HUES64 (cell line): ENCODE results near the gene TAGLN3. TPM values are rescaled to one million over a fixed set of nuclear protein-coding genes. Genes with fewer than 3 reads are reported as not detected.
A peak's percentile ranks its signal among the peaks of the same experiment; 100 is the strongest.

Experiments
- H3K27ac ChIP-seq: 2 replicates; pipeline ENCODE4 v1.7.0; 2013; ENCODE audit warnings: low read depth, low read length, inconsistent platforms
- H3K27me3 ChIP-seq: 2 replicates; pipeline ENCODE4 v1.6.1; 2013; ENCODE audit warnings: mild to moderate bottlenecking, low read length; ENCODE audit not compliant: insufficient read depth
- H3K36me3 ChIP-seq: 2 replicates; pipeline ENCODE4 v1.6.1; 2013; ENCODE audit warnings: mild to moderate bottlenecking, low read length; ENCODE audit not compliant: insufficient read depth
- H3K4me1 ChIP-seq: 2 replicates; pipeline ENCODE4 v1.6.1; 2013; ENCODE audit warnings: mild to moderate bottlenecking, low read length, moderate library complexity; ENCODE audit not compliant: insufficient read depth
- H3K4me3 ChIP-seq: 2 replicates; pipeline ENCODE4 v1.5.1; 2013; ENCODE audit warnings: mild to moderate bottlenecking, low read length, moderate library complexity
- H3K9ac ChIP-seq: 2 replicates; pipeline ENCODE4 v1.6.1; 2013; ENCODE audit warnings: mild to moderate bottlenecking, low read depth, low read length
- H3K9me3 ChIP-seq: 2 replicates; pipeline ENCODE4 v1.6.1; 2013; ENCODE audit warnings: low read depth, low read length; ENCODE audit not compliant: insufficient read depth
- WGBS: fragments of 150-250, 120-280 bp; methylation state at CpG from one replicate; pipeline ENCODE4 v1.1.7; 2013; ENCODE audit warnings: missing lambda C conversion rate; 5-methylcytosine and 5-hydroxymethylcytosine counted together
- polyA plus RNA-seq, 2 experiments: library from polyadenylated mRNA; stranded (reverse); fragments of 50-300 nt; gene quantifications; one replicate each; pipeline ENCODE4 v1.2.3, GENCODE V29; 2013

Gene TAGLN3
- 14.5 TPM for polyA plus RNA-seq (2013, experiment 1 of 2)
- polyA plus RNA-seq (2013, experiment 2 of 2) = 31.1 TPM

GRCh38 chr3:111998636-111999483 is at the start of gene TAGLN3:
TAGLN3 (plus strand) TSS chr3:111998922; CDS start chr3:111999423, 501 bp downstream.
- Histone ChIP-seq H3K4me3 (peak within 1 kb of the TSS; percentile 78), H3K4me1 (peaks cover 30% of the 10 kb centered on the region), H3K27me3 (peaks cover 36% of the 10 kb centered on the region), H3K9ac (peak within 1 kb of the TSS; percentile 71), H3K9me3 (no peaks in the 10 kb centered on the region), H3K36me3 (no peaks in the 10 kb centered on the region), H3K27ac (peak within 1 kb of the TSS; percentile 38)
- 2% methylated on average over 30 of the region's 30 CpGs for WGBS

GRCh38 chr3:111949712-111950111 is 49.0 kb upstream of the TAGLN3 start:
- H3K27me3 ChIP-seq = no peaks in the 10 kb centered on the region
- H3K4me3 ChIP-seq = no peak overlapping the region
- H3K36me3 ChIP-seq = peaks cover 6% of the 10 kb centered on the region; the same call in 1 of the 2 replicates
- H3K4me1 ChIP-seq = peaks cover 13% of the 10 kb centered on the region
- H3K9me3 ChIP-seq = no peaks in the 10 kb centered on the region
- H3K27ac ChIP-seq = no peak overlapping the region
- no peak overlapping the region for H3K9ac ChIP-seq
- 88% methylated on average over 2 of the region's 3 CpGs for WGBS

- Histone ChIP-seq H3K9ac (no peak overlapping the region), H3K4me3 (no peak overlapping the region), H3K36me3 (no peaks in the 10 kb centered on the region; the same call in 1 of the 2 replicates), H3K4me1 (peaks cover 15% of the 10 kb centered on the region), H3K9me3 (no peaks in the 10 kb centered on the region), H3K27ac (no peak overlapping the region), H3K27me3 (no peaks in the 10 kb centered on the region; the same call in 1 of the 2 replicates)
- WGBS = 100% methylated on average over 1 of the region's 2 CpGs
These were observed 47.7 kb upstream of the TAGLN3 start for GRCh38 chr3:111951032-111951431.

GRCh38 chr3:111952086-111952485 is 46.6 kb upstream of the TAGLN3 start:
- Histone ChIP-seq H3K4me1 (peaks cover 26% of the 10 kb centered on the region), H3K36me3 (no peaks in the 10 kb centered on the region; the same call in 1 of the 2 replicates), H3K27me3 (no peaks in the 10 kb centered on the region; the same call in 1 of the 2 replicates), H3K4me3 (no peak overlapping the region), H3K27ac (no peak overlapping the region), H3K9me3 (no peaks in the 10 kb centered on the region), H3K9ac (no peak overlapping the region)
- WGBS = 95% methylated on average over 5 of the region's 5 CpGs

GRCh38 chr3:111952866-111953450 is 45.8 kb upstream of the TAGLN3 start:
- Histone ChIP-seq H3K27ac (no peak overlapping the region), H3K9ac (no peak overlapping the region), H3K4me3 (no peak overlapping the region), H3K27me3 (no peaks in the 10 kb centered on the region; the same call in 1 of the 2 replicates), H3K36me3 (no peaks in the 10 kb centered on the region; the same call in 1 of the 2 replicates), H3K9me3 (no peaks in the 10 kb centered on the region), H3K4me1 (peaks cover 33% of the 10 kb centered on the region)
- 86% methylated on average over 6 of the region's 6 CpGs for WGBS

GRCh38 chr3:111954228-111954990 is 44.3 kb upstream of the TAGLN3 start:
- H3K27me3 ChIP-seq = peaks cover 14% of the 10 kb centered on the region
- H3K9ac ChIP-seq = no peak overlapping the region
- H3K27ac ChIP-seq = no peak overlapping the region
- no peaks in the 10 kb centered on the region; the same call in 1 of the 2 replicates for H3K36me3 ChIP-seq
- H3K4me1 ChIP-seq = peaks cover 42% of the 10 kb centered on the region
- H3K9me3 ChIP-seq = no peaks in the 10 kb centered on the region
- H3K4me3 ChIP-seq = no peak overlapping the region
- 70% methylated on average over 5 of the region's 6 CpGs for WGBS

GRCh38 chr3:111955876-111956275 is 42.8 kb upstream of the TAGLN3 start:
- Histone ChIP-seq H3K4me1 (peaks cover 42% of the 10 kb centered on the region), H3K4me3 (no peak overlapping the region), H3K9ac (no peak overlapping the region), H3K27me3 (peaks cover 18% of the 10 kb centered on the region), H3K27ac (no peak overlapping the region), H3K36me3 (no peaks in the 10 kb centered on the region; the same call in 1 of the 2 replicates), H3K9me3 (no peaks in the 10 kb centered on the region)
- WGBS = 100% methylated on average over 1 of the region's 1 CpG

- Histone ChIP-seq H3K4me3 (no peak overlapping the region), H3K9me3 (no peaks in the 10 kb centered on the region), H3K9ac (no peak overlapping the region), H3K27me3 (peaks cover 18% of the 10 kb centered on the region), H3K4me1 (peaks cover 44% of the 10 kb centered on the region), H3K27ac (peak overlapping the region; percentile 73; the same call in 1 of the 2 replicates), H3K36me3 (no peaks in the 10 kb centered on the region; the same call in 1 of the 2 replicates)
- WGBS = 85% methylated on average over 3 of the region's 3 CpGs
These were observed 42.3 kb upstream of the TAGLN3 start for GRCh38 chr3:111956449-111956848.

GRCh38 chr3:111956995-111957734 is 41.6 kb upstream of the TAGLN3 start:
- Histone ChIP-seq H3K27me3 (peaks cover 18% of the 10 kb centered on the region), H3K4me1 (peaks cover 50% of the 10 kb centered on the region), H3K27ac (peak overlapping the region; percentile 73; the same call in 1 of the 2 replicates), H3K9me3 (no peaks in the 10 kb centered on the region), H3K9ac (no peak overlapping the region), H3K4me3 (no peak overlapping the region), H3K36me3 (no peaks in the 10 kb centered on the region; the same call in 1 of the 2 replicates)
- WGBS = 43% methylated on average over 4 of the region's 4 CpGs

GRCh38 chr3:111961461-111962164 is 37.1 kb upstream of the TAGLN3 start:
- H3K4me3 ChIP-seq = no peak overlapping the region
- no peak overlapping the region for H3K9ac ChIP-seq
- H3K27ac ChIP-seq = no peak overlapping the region; the same call in 1 of the 2 replicates
- peaks cover 28% of the 10 kb centered on the region for H3K4me1 ChIP-seq
- H3K36me3 ChIP-seq = peaks cover 8% of the 10 kb centered on the region; the same call in 1 of the 2 replicates
- WGBS = 71% methylated on average over 3 of the region's 3 CpGs
- H3K27me3 ChIP-seq = peaks cover 18% of the 10 kb centered on the region
- H3K9me3 ChIP-seq = no peaks in the 10 kb centered on the region
